HFF-Myc (cell line): ENCODE results near the gene NAT9.

ENCODE experiments used
- DNase-seq: peaks from one replicate; pipeline ENCODE4 v3.0.0-alpha.2; 2011; ENCODE audit warnings: low read depth; ENCODE audit errors: extremely low read depth
- H3K4me3 ChIP-seq: replicated peaks from 2 replicates; pipeline ENCODE4 v1.5.1; 2011; ENCODE audit warnings: low read depth, mild to moderate bottlenecking, control low read depth, low read length
- TF ChIP-seq, protein P1 (sequence below): IDR thresholded peaks from 2 replicates; pipeline ENCODE4 v1.5.1; 2012; ENCODE audit warnings: mild to moderate bottlenecking, low read depth, low read length, control low read depth; ENCODE audit errors: missing control alignments

Gene NAT9

DNA sequence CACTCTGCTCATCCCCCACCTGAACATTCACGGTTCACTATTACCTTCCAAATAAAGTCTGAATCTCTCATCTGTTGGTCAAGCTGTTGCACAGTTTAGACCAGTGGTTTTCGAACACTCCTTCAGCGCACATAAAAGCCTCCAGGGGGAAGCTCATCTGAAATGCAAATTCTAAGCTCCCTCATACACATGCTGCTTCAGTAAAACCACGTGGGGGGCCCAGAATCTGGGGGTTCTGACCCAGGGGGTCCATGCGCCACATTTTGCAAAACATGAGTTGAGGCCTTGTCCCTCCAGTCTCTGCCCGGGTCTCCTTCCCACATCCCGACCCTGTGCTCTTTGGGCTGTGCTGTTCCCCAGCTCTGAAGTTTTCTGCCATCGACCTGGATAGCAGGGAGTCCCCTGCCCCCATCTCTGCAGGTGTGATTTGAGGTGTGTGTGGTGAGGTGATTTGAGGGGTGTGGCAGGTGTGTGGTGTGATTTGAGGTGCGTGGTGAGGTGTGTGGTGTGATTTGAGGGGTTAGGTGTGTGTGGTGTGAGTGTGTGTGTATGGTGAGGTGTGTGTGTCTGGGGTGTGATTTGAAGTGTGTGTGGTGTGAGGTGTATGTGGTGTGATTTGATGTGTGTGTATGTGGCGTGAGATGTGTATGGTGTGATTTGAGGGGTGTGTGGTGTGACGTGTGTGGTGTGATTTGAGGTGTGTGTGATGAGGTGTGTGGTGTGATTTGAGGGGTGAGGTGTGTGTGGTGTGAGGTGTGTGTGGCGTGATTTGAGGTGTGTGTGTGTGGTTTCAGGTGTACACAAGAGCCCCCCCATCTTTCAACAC lies 43.9 kb downstream of the NAT9 start:
- TF ChIP-seq, protein P1, sequence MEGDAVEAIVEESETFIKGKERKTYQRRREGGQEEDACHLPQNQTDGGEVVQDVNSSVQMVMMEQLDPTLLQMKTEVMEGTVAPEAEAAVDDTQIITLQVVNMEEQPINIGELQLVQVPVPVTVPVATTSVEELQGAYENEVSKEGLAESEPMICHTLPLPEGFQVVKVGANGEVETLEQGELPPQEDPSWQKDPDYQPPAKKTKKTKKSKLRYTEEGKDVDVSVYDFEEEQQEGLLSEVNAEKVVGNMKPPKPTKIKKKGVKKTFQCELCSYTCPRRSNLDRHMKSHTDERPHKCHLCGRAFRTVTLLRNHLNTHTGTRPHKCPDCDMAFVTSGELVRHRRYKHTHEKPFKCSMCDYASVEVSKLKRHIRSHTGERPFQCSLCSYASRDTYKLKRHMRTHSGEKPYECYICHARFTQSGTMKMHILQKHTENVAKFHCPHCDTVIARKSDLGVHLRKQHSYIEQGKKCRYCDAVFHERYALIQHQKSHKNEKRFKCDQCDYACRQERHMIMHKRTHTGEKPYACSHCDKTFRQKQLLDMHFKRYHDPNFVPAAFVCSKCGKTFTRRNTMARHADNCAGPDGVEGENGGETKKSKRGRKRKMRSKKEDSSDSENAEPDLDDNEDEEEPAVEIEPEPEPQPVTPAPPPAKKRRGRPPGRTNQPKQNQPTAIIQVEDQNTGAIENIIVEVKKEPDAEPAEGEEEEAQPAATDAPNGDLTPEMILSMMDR = no peak
- no peak for DNase-seq
- no peak overlapping the region for H3K4me3 ChIP-seq

GRCh38 chr17:74731347-74731605 lies 44.9 kb downstream of the NAT9 start:
- no peak for DNase-seq
- H3K4me3 ChIP-seq = no peak overlapping the region
- TF ChIP-seq, protein P1 = no peak

GRCh38 chr17:74730491-74731346 lies 45.4 kb downstream of the NAT9 start:
- TF ChIP-seq, protein P1 = no peak
- no peak overlapping the region for H3K4me3 ChIP-seq
- no peak for DNase-seq

- no peak overlapping the region for H3K4me3 ChIP-seq
- TF ChIP-seq, protein P1 = no peak
- no peak for DNase-seq
Observed at GRCh38 chr17:74729866-74730265, 46.3 kb downstream of the NAT9 start.

DNA sequence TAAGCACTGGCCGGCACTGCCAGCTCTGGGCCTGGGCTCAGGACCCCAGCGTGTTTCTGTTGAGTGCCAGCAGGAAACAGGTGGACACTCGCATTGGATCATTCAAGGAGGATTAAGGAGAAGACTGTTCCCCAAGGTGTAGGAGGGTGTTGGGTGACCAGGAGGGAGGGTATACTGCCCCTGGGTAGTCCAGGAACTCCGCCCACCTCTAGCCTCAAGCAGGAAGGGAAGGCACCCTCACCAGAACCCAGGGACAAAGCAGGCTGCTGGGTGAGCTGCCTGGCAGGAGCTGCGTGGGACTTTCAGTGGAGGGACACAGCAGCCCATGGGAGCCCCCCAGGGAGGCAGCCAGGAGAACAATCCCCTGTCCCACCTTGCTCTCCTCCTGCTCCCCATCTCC lies 46.8 kb downstream of the NAT9 start:
- TF ChIP-seq, protein P1 = no peak
- H3K4me3 ChIP-seq = no peak overlapping the region
- DNase-seq = no peak

- no peak for DNase-seq
- TF ChIP-seq, protein P1 = no peak
- no peak overlapping the region for H3K4me3 ChIP-seq
Observed at GRCh38 chr17:74728702-74729075, 47.5 kb downstream of the NAT9 start.
